NOMO-1 (cell line): ENCODE results near the gene SPTSSA.
A peak's percentile ranks its signal among the peaks of the same experiment; 100 is the strongest.

Source experiments
- DNase-seq, 2 experiments: peaks; one replicate each; lab custom pipeline; 2025; ENCODE audit not compliant: unreplicated experiment in 2 of 2; lab: John Stamatoyannopoulos, UW

Gene SPTSSA

GRCh38 chr14:34472706-34473279 lies 10.8 kb upstream of the SPTSSA start:
- DNase-seq: no peak

- DNase-seq: no peak
Measured at GRCh38 chr14:34470319-34470718, 8.3 kb upstream of the SPTSSA start.

- no peak for DNase-seq
Measured at GRCh38 chr14:34466691-34467090, 4.7 kb upstream of the SPTSSA start.

GRCh38 chr14:34465069-34465859 lies 3.2 kb upstream of the SPTSSA start:
- peak; percentile 60 to 62 for DNase-seq

GRCh38 chr14:34463598-34463961 lies 1.5 kb upstream of the SPTSSA start:
- no peak for DNase-seq

- DNase-seq: peak; percentile 17 to 53
Measured at GRCh38 chr14:34461334-34462131, 507 bp downstream of the SPTSSA start.

GRCh38 chr14:34460841-34461240 lies 1.2 kb downstream of the SPTSSA start:
- no peak for DNase-seq

- no peak for DNase-seq
Measured at GRCh38 chr14:34460295-34460694, 1.7 kb downstream of the SPTSSA start.

- no peak for DNase-seq
Measured at GRCh38 chr14:34457186-34457585, 4.9 kb downstream of the SPTSSA start.

- no peak for DNase-seq
Measured at GRCh38 chr14:34453226-34453625, 8.8 kb downstream of the SPTSSA start.

- no peak for DNase-seq
Measured at GRCh38 chr14:34452258-34452822, 9.7 kb downstream of the SPTSSA start.

- DNase-seq: no peak
Measured at GRCh38 chr14:34450958-34451357, 11.1 kb downstream of the SPTSSA start.

GRCh38 chr14:34450542-34450915 lies 11.5 kb downstream of the SPTSSA start:
- DNase-seq: no peak

GRCh38 chr14:34449819-34450541 lies 12.1 kb downstream of the SPTSSA start:
- DNase-seq: no peak

GRCh38 chr14:34439090-34439489 lies 22.9 kb downstream of the SPTSSA start:
- no peak for DNase-seq

- no peak for DNase-seq
Measured at GRCh38 chr14:34438438-34438837, 23.6 kb downstream of the SPTSSA start.

- DNase-seq: no peak
Measured at GRCh38 chr14:34437729-34438080, 24.3 kb downstream of the SPTSSA start.

GRCh38 chr14:34436960-34437728 lies 24.9 kb downstream of the SPTSSA start:
- no peak for DNase-seq

- DNase-seq: peak; percentile 38 to 67
Measured at GRCh38 chr14:34436118-34436905, 25.7 kb downstream of the SPTSSA start.
